Motor neuron (in vitro differentiated cells): Measurements from ENCODE around the gene KSR2. TPM values are rescaled to one million over a fixed set of nuclear protein-coding genes. Genes with fewer than 3 reads are reported as not detected.

ENCODE experiments used
- total RNA-seq, 8 experiments: library from RNA; unstranded; fragments of 300-600 nt; gene quantifications; 2 replicates each; pipeline versions ENCODE4 v1.2.3 to v1.2.4, GENCODE V29; 2022

KSR2 gene
- total RNA-seq, 8 experiments from 2014 or later: 0.09 to 2.3 (median 1.0) TPM

Other genes with a start within 250 kb of the KSR2 start
- gene RFC5, start 47.7 kb upstream of the KSR2 start, total RNA-seq: 10 to 100 TPM in 7 of 8 experiments, 1 to 10 TPM in 1; 4.9 to 37.4 (median 15.9) TPM
- gene WSB2, start 92.2 kb upstream of the KSR2 start, total RNA-seq: 100 to 1,000 TPM in 1 of 8 experiments, 10 to 100 TPM in 7; 46.4 to 143 (median 81.9) TPM
- 10 to 100 TPM in 5 of 8 experiments, 1 to 10 TPM in 3; 5.7 to 25.9 (median 12.4) TPM for gene VSIG10, start 135.0 kb upstream of the KSR2 start, total RNA-seq
- 100 to 1,000 TPM; 181 to 302 (median 268) TPM for gene PEBP1, start 167.1 kb upstream of the KSR2 start, total RNA-seq